GM12875 (cell line): ENCODE measurements around the gene RANBP1.

ENCODE experiments used
- H3K4me3 ChIP-seq: one replicate; pipeline ENCODE4 v1.5.1; 2011; ENCODE audit warnings: low read depth, low read length, control low read depth
- CTCF ChIP-seq: IDR thresholded peaks from 2 replicates; pipeline ENCODE4 v1.5.1; 2011; ENCODE audit warnings: low read depth, mild to moderate bottlenecking, control low read depth, inconsistent platforms, low read length, moderate library complexity, borderline replicate concordance; ENCODE audit not compliant: insufficient read depth

RANBP1 gene

GRCh38 chr22:20089977-20090729 is 25.8 kb upstream of the RANBP1 start:
- no peak for TF ChIP-seq CTCF
- no peak overlapping the region for H3K4me3 ChIP-seq

GRCh38 chr22:20090730-20091240 is 25.1 kb upstream of the RANBP1 start:
- no peak for TF ChIP-seq CTCF
- H3K4me3 ChIP-seq, result no peak overlapping the region

- TF ChIP-seq CTCF, result no peak
- H3K4me3 ChIP-seq, result no peak overlapping the region
Measured at GRCh38 chr22:20091690-20092476, 24.0 kb upstream of the RANBP1 start.

GRCh38 chr22:20092477-20092854 is 23.4 kb upstream of the RANBP1 start:
- TF ChIP-seq CTCF, result no peak
- H3K4me3 ChIP-seq, result no peak overlapping the region

GRCh38 chr22:20093418-20094196 is 22.3 kb upstream of the RANBP1 start:
- no peak for TF ChIP-seq CTCF
- H3K4me3 ChIP-seq, result no peak overlapping the region

GRCh38 chr22:20094197-20094807 is 21.6 kb upstream of the RANBP1 start:
- no peak overlapping the region for H3K4me3 ChIP-seq
- no peak for TF ChIP-seq CTCF
